Mesenchymal stem cell (in vitro differentiated cells and primary cell): ENCODE results near the gene RGS13.

Source experiments
- DNase-seq: peaks from one replicate; pipeline ENCODE4 v3.0.0-alpha.2; 2013
- H2AFZ ChIP-seq: one replicate; pipeline ENCODE4 v1.6.1; 2013; ENCODE audit warnings: low read depth, mild to moderate bottlenecking, control low read depth, inconsistent platforms, low read length, moderate library complexity
- H2AK5ac ChIP-seq: 2 replicates; pipeline ENCODE4 v1.6.1; 2013; ENCODE audit warnings: low read length, moderate library complexity, mild to moderate bottlenecking, inconsistent platforms; ENCODE audit not compliant: severe bottlenecking
- H2BK120ac ChIP-seq: one replicate; pipeline ENCODE4 v1.6.1; 2013; ENCODE audit warnings: low read depth, mild to moderate bottlenecking, inconsistent platforms, low read length, moderate library complexity
- H2BK12ac ChIP-seq, 2 experiments: one replicate each; pipeline ENCODE4 v1.6.1; 2013; ENCODE audit warnings: inconsistent platforms in 2 of 2, low read length in 2 of 2, mild to moderate bottlenecking in 2 of 2, moderate library complexity in 2 of 2, control low read depth in 1 of 2
- H2BK15ac ChIP-seq: one replicate; pipeline ENCODE4 v1.6.1; 2013; ENCODE audit warnings: mild to moderate bottlenecking, low read depth, inconsistent platforms; ENCODE audit not compliant: poor library complexity, severe bottlenecking
- H2BK5ac ChIP-seq: 2 replicates; pipeline ENCODE4 v1.6.1; 2013; ENCODE audit warnings: low read depth, mild to moderate bottlenecking, low read length, control low read depth, inconsistent platforms; ENCODE audit not compliant: poor library complexity, severe bottlenecking
- H3K14ac ChIP-seq, 2 experiments: one replicate each; pipeline ENCODE4 v1.6.1; 2013; ENCODE audit warnings: inconsistent platforms in 2 of 2, low read length in 2 of 2, control low read depth in 1 of 2, mild to moderate bottlenecking in 1 of 2, moderate library complexity in 1 of 2
- H3K18ac ChIP-seq, 2 experiments: one replicate each; pipeline ENCODE4 v1.6.1; 2013; ENCODE audit warnings: inconsistent platforms in 2 of 2, low read length in 2 of 2, control low read depth in 1 of 2, low read depth in 1 of 2, mild to moderate bottlenecking in 1 of 2
- H3K23ac ChIP-seq, 2 experiments: one replicate each; pipeline ENCODE4 v1.6.1; 2013; ENCODE audit warnings: inconsistent platforms in 2 of 2, low read length in 2 of 2, mild to moderate bottlenecking in 2 of 2, moderate library complexity in 2 of 2, control low read depth in 1 of 2
- H3K27ac ChIP-seq: 2 replicates; pipeline ENCODE4 v1.5.1; 2013; ENCODE audit warnings: mild to moderate bottlenecking, moderate library complexity, low read length, control low read depth, inconsistent platforms; ENCODE audit not compliant: poor library complexity, severe bottlenecking
- H3K27me3 ChIP-seq, 2 experiments: 2 replicates each; pipeline versions ENCODE4 v1.6.1 to v1.7.0; 2013; ENCODE audit warnings: low read length in 2 of 2, mild to moderate bottlenecking in 2 of 2, moderate library complexity in 2 of 2, control low read depth in 1 of 2, inconsistent platforms in 1 of 2; ENCODE audit not compliant: control insufficient read depth in 1 of 2, insufficient read depth in 1 of 2
- H3K36me3 ChIP-seq, 2 experiments: 2 replicates each; pipeline versions ENCODE4 v1.6.1 to v1.7.0; 2013; ENCODE audit warnings: low read length in 2 of 2, control low read depth in 1 of 2, inconsistent platforms in 1 of 2, low read depth in 1 of 2, mild to moderate bottlenecking in 1 of 2; ENCODE audit not compliant: insufficient read depth in 2 of 2, control insufficient read depth in 1 of 2
- H3K4ac ChIP-seq, 2 experiments: one replicate each; pipeline ENCODE4 v1.6.1; 2013; ENCODE audit warnings: inconsistent platforms in 2 of 2, low read length in 2 of 2, mild to moderate bottlenecking in 2 of 2, moderate library complexity in 2 of 2, control low read depth in 1 of 2, low read depth in 1 of 2
- H3K4me1 ChIP-seq: 2 replicates; pipeline ENCODE4 v1.6.1; 2013; ENCODE audit warnings: low read depth, low read length, control low read depth; ENCODE audit not compliant: control insufficient read depth, insufficient read depth
- H3K4me2 ChIP-seq: 2 replicates; pipeline ENCODE4 v1.6.1; 2013; ENCODE audit warnings: low read length, mild to moderate bottlenecking, inconsistent platforms; ENCODE audit not compliant: poor library complexity, severe bottlenecking
- H3K4me3 ChIP-seq, 2 experiments: 2 replicates each; pipeline versions ENCODE4 v1.5.1 to v1.7.0; 2013; ENCODE audit warnings: low read length in 2 of 2, mild to moderate bottlenecking in 2 of 2, control low read depth in 1 of 2, low read depth in 1 of 2; ENCODE audit not compliant: insufficient read depth in 1 of 2
- H3K79me1 ChIP-seq: replicated peaks from 2 replicates; pipeline ENCODE4 v1.6.1; 2013; ENCODE audit warnings: mild to moderate bottlenecking, control low read depth, low read length, inconsistent platforms; ENCODE audit not compliant: poor library complexity, severe bottlenecking
- H3K9ac ChIP-seq: 2 replicates; pipeline ENCODE4 v1.7.0; 2013; ENCODE audit warnings: mild to moderate bottlenecking, low read length, moderate library complexity
- H3K9me3 ChIP-seq: 2 replicates; pipeline ENCODE4 v1.7.0; 2013; ENCODE audit warnings: mild to moderate bottlenecking, low read length; ENCODE audit not compliant: control insufficient read depth
- H4K8ac ChIP-seq: one replicate; pipeline ENCODE4 v1.6.1; 2013; ENCODE audit warnings: inconsistent platforms, mild to moderate bottlenecking, low read length, moderate library complexity
- H4K91ac ChIP-seq: one replicate; pipeline ENCODE4 v1.6.1; 2013; ENCODE audit warnings: mild to moderate bottlenecking, low read length, inconsistent platforms
- WGBS: methylation state at CpG from one replicate; pipeline ENCODE4 v1.1.7; 2013; ENCODE audit warnings: mixed read lengths; 5-methylcytosine and 5-hydroxymethylcytosine counted together

The RGS13 gene

GRCh38 chr1:192707978-192708547, 72.1 kb downstream of the RGS13 start:
- no peak overlapping the region for H2AK5ac ChIP-seq
- H3K9ac ChIP-seq: no peak overlapping the region
- no peaks in the 10 kb centered on the region for H3K27me3 ChIP-seq
- DNase-seq: no peak
- H3K4me2 ChIP-seq: no peak overlapping the region
- H2BK120ac ChIP-seq: no peak overlapping the region
- no peak overlapping the region for H4K91ac ChIP-seq
- no peak overlapping the region for H2BK15ac ChIP-seq
- no peaks in the 10 kb centered on the region for H3K79me1 ChIP-seq
- no peak overlapping the region for H3K23ac ChIP-seq
- no peak overlapping the region for H3K18ac ChIP-seq
- H4K8ac ChIP-seq: no peak overlapping the region
- no peak overlapping the region for H2BK12ac ChIP-seq
- H3K9me3 ChIP-seq: no peaks in the 10 kb centered on the region
- no peak overlapping the region for H3K14ac ChIP-seq
- no peak overlapping the region for H2BK5ac ChIP-seq
- no peak overlapping the region for H3K4ac ChIP-seq
- H3K4me1 ChIP-seq: no peaks in the 10 kb centered on the region
- H2AFZ ChIP-seq: no peak overlapping the region
- no peak overlapping the region for H3K27ac ChIP-seq
- WGBS: no CpG with 5 or more reads among the region's 3 CpGs
- H3K36me3 ChIP-seq: no peaks in the 10 kb centered on the region
- no peak overlapping the region for H3K4me3 ChIP-seq

GRCh38 chr1:192709544-192709943, 73.6 kb downstream of the RGS13 start:
- Histone ChIP-seq H3K9ac (no peak overlapping the region), H3K23ac (no peak overlapping the region), H2AK5ac (no peak overlapping the region), H3K9me3 (peaks cover 2% of the 10 kb centered on the region), H2BK120ac (no peak overlapping the region), H3K79me1 (no peaks in the 10 kb centered on the region), H3K4me1 (no peaks in the 10 kb centered on the region), H4K91ac (no peak overlapping the region), H2BK5ac (no peak overlapping the region), H3K4ac (no peak overlapping the region), H2BK15ac (no peak overlapping the region), H3K18ac (peak overlapping the region in 1 of 2 experiments; percentile 3), H4K8ac (no peak overlapping the region), H2BK12ac (peak overlapping the region in 1 of 2 experiments; percentile 14), H3K4me3 (no peak overlapping the region), H3K14ac (no peak overlapping the region), H2AFZ (no peak overlapping the region), H3K36me3 (no peaks in the 10 kb centered on the region), H3K4me2 (no peak overlapping the region), H3K27ac (no peak overlapping the region), H3K27me3 (no peaks in the 10 kb centered on the region)
- DNase-seq: no peak
- 97% methylated on average over 2 of the region's 2 CpGs for WGBS
